Fibroblast of the conjunctiva (primary cell): ENCODE data around the gene CAPSL.
"Not testable (repeated sequence)": the region's sequence is repeated elsewhere in the genome, so short reads cannot be mapped to it uniquely, and the experiment has no call there.

Source experiments
- DNase-seq: peaks from one replicate; pipeline ENCODE4 v3.0.0-alpha.2; 2010; ENCODE audit warnings: low read depth

The CAPSL gene

GRCh38 chr5:35904443-35905132 lies 33.8 kb downstream of the CAPSL start:
- DNase-seq, result no peak

DNA sequence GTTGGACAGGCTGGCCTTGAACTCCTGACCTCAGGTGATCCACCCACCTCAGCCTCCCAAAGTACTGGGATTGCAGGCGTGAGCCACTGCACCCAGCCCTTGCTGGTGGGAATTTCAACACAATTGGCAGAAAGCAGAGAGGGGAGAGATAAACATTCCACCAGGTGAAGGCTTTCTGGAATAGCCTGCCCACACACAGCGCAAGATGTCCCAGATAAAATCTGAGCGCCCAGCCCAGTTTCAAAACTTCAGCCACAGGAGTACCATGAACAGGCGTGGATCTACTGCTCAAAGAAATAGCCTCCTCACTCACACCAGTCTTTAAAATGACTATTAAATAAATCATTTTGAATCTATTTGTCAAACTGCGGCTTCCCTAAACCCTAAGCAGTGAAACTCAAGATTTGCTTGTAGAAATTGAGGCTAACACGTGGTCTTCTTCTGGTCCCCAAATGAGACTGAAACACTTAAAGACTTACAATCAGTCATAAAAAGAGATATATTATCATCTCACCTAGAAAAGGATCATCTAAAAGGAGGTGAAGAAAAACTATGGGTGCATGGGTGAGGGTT lies 34.7 kb downstream of the CAPSL start:
- DNase-seq, result no peak

GRCh38 chr5:35902046-35902672 lies 36.3 kb downstream of the CAPSL start:
- DNase-seq, result no peak

DNA sequence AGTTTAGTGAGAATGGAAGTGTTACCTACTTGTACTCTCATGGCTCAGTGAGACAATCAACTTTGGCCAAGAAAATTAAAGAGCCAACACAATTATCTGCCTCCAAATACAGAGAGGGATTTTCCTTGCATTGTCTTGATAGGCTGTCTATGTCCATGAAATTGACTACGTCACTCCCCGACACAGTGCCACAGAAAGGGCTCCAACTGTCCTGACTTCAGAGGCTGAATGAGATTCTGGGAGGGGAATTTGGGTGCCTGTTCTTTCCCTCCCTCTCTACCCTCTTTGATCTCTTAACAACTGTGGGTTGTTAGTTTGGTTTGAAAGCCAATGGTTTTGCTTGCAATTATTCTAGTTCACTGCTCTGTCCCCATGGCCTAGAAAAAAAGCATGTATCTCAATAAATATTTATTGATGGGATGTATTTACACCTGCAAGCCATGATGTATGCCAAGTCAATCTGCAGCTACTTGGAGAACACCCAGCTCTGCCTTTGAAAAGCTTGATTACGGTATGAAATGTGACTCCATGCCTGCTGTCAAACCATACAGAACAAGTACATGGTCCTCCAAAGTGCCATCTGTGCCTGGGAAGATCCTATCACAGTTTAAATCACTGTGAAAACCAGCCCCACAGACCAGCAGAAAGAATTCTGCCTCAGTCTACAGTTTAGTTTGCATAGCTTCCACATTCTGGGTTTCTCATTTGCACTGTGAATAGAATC lies 37.3 kb downstream of the CAPSL start:
- no peak for DNase-seq

DNA sequence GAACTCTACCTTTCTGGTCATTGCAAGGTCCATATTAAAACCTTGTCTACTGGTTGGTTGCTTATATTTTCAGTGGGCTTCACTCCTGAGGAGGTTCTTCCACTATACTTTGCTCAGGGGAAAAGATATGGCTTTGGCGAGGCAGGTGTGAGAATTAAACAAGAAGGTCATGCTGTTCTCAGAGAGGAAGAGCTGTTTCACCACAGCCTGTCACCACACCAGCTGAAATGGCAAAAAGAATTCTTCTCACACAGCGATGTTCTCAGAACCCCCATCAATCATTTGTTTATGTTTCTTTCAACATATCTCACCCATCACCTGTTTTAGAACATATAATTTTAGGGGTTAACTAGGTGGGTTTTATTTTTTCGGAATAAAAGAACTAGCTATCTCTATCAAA lies 38.6 kb downstream of the CAPSL start:
- DNase-seq, result no peak

- DNase-seq, result no peak
These were observed 39.3 kb downstream of the CAPSL start for GRCh38 chr5:35898952-35899660.

DNA sequence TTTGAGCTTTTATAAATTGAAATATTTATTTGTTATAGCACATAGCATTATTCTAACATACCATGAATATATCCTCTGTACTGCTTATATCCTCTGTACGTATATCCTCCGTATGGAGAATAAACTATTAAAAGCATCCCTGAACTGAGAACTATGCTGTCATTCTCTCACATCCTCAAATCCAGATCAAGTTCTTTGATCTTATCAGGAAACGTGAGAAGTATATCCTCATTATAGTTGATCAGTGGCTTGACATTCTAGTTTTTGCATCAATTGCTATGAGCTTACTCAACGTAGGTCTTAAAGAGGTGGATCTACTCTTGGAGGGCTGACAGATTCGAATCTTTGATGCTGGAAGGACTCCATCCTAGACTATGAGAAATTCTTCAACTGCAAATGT lies 44.3 kb downstream of the CAPSL start:
- DNase-seq, result no peak

DNA sequence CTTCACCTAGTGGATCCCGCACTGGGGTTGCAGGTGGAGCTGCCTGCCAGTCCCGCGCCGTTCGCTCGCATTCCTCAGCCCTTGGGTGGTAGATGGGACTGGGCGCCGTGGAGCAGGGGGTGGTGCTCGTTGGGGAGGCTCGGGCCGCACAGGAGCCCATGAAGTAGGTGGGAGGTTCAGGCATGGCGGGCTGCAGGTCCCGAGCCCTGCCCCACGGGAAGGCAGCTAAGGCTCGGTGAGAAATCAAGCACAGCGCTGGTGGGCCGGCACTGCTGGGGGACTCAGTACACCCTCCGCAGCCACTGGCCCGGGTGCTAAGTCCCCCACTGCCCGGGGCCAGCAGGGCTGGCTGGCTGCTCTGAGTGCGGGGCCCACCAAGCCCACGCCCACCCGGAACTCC lies 45.6 kb downstream of the CAPSL start:
- DNase-seq, result not testable (repeated sequence)

GRCh38 chr5:35890021-35891020 lies 48.1 kb downstream of the CAPSL start:
- DNase-seq, result no peak

- no peak for DNase-seq
These were observed 50.9 kb downstream of the CAPSL start for GRCh38 chr5:35887321-35888100.

DNA sequence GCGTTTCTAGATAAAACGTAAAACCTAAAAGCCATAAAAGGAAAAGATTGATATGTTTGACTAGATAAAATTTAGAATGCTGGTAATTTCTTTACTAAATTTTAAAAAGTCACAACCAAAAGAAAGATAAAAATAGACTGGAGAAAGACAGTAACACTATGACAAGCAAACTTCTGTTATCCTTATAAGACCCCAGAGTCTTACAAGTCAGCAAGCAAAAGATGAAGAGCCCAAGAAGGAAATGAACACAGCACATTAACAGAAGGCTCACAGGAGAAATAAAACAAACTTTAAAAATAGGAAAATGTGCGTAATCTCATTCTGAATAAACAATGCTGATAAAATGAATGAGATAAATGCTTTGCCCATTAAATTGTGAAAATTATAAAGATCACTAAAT lies 52.0 kb downstream of the CAPSL start:
- no peak for DNase-seq

DNA sequence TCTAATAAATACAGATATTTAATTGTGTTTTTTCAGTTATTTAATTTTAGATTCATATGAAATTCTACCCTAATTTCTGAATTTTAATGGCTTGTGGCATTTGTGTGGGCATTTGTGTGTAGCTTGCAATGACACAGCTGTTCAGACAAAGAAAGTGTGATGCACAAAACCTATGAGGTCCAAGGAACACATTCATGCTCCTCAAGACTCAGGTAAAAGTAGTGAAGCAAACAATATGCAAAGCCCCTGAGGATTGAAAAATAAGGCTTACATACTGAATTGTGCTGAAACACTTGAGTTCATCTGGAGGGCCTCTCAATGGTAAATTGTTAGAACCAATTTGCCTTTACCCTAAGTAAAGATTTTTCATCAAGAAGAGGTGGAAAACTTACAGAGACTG lies 53.6 kb downstream of the CAPSL start:
- DNase-seq, result no peak

- peak; percentile 46 for DNase-seq
These were observed 54.1 kb downstream of the CAPSL start for GRCh38 chr5:35884191-35884769.

GRCh38 chr5:35881758-35882157 lies 56.7 kb downstream of the CAPSL start:
- no peak for DNase-seq

DNA sequence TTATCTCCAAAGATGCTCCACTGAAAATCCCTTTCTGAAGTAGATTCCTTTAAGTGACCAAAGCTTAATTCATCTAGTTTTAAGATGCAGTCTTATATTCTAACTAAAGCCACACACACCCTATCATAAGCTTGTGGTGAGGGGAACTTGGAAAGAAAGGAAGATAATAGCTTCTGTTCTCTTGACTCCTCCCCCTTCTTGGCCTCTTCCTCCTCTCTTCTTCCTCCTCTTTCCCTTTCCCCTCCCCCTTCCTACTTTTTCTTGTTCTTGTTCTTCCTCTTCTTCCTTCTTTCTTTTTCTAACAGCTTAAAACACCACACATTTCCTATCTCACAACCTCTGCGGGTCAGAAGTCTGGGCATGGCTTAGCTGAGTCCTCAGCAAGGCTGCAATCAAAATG lies 58.3 kb downstream of the CAPSL start:
- DNase-seq, result no peak

DNA sequence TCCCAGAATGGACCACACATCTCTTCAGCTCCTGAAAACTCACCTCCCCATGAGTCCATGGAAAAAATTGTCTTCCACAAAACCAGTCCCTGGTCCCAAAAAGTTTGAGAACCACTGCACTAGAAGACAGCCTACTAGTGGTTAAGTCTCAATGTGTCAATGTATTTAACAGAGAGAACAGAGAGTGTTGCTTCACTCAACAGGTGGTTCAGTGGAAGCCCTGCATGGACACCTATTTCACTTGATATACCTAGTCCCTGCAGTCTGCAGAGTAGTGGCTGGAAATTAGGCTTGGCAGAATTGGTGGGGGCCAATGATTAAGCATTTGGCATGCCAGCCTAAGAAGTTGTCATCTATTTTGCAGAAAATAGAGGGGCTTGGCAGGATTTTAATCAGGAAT lies 58.8 kb downstream of the CAPSL start:
- DNase-seq, result no peak

DNA sequence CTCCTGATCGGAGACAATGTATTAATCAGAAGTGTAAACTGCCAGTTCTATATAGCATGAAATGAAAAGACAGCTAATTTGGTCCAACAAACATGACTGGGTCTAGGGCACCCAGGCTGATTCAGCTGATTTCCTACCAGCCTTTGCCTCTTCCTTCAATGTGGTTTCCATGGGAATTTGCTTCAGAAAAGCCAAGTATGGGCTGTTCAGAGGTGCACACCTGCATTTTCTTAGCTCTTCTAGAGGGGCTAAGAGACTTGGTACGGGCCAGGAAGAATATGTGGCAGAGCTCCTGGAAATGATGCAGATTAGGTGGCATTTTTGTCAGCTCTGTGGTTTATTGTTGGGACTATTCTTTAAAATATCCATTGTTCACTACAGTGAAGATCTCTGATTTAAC lies 59.3 kb downstream of the CAPSL start:
- DNase-seq, result no peak

DNA sequence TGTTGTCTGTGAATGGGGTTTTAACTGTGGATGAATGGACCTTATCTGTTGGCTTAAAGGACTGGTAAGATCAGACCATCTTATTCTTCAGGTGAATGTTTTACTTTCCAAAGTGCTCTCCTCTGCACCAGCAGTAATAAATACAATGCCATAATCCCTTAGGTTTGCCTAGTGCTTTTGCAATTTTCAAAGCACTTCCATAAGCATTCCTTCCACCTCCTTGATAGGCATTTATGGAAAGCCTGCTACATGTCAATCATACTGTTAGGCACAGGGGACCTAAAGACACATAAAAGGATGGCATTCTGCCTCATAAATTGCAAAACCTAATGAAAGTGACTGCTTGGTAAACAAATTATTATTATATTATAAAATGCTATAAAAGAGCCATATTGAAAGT lies 60.3 kb downstream of the CAPSL start:
- DNase-seq, result no peak

DNA sequence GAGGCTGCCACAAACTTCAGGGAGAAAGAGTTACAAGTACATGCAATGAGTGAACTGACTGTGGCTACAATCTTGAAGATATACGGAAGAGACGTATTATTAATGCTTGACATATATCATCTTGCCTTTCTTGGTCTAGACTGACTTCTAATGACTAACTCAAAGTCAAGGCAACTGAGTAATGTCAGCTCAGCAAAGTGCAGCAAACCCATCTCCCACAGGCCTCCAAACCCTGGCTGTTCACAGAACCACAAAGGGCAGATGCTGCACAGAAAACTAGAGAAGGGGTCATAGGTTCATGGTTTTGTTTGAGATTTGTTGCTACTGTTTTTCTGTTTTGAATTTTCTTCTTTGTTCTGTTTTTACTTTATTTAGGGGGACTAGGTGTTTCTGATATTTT lies 60.8 kb downstream of the CAPSL start:
- DNase-seq, result no peak

DNA sequence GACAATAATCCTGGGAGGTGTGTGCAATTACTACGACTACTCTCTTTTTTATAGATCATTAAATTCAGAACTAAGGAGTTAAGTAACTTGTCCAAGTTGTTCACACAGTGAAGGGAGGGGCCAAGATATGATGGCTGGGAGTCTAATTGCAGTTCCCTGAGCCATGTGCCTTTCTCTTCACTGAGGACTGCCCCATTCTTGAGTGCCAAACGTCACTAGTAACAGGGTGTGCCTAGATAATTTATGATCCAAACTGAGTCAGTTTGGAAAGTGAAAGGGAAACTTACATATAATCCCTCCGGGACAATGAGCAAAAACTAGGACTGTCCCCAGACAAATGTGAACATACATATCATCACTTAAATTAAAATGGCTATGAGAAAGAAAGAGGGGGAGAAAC lies 61.5 kb downstream of the CAPSL start:
- DNase-seq, result no peak
